ENCODE data around the gene RENBP.

DNA sequence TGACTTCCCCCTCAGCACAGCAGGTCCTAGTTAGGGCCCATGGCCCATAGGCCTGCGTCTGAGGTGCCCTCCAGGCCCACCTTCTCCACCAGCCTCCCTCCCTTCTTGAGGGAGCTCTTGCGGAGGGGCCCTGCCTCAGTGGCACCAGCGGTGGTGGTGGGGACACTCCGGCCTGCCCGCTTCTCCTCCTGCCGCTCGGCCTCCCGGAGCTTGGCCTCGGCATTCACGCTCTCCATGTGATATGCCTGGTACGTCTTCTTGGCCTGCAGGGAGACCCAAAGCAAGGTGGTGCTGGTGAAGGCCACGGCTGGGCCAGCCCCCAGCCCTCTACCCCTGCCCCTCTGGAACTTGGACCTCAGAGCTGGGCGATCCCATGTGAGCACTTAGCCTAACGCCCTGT lies 23.9 kb downstream of the RENBP start:
- TF ChIP-seq, protein P1, sequence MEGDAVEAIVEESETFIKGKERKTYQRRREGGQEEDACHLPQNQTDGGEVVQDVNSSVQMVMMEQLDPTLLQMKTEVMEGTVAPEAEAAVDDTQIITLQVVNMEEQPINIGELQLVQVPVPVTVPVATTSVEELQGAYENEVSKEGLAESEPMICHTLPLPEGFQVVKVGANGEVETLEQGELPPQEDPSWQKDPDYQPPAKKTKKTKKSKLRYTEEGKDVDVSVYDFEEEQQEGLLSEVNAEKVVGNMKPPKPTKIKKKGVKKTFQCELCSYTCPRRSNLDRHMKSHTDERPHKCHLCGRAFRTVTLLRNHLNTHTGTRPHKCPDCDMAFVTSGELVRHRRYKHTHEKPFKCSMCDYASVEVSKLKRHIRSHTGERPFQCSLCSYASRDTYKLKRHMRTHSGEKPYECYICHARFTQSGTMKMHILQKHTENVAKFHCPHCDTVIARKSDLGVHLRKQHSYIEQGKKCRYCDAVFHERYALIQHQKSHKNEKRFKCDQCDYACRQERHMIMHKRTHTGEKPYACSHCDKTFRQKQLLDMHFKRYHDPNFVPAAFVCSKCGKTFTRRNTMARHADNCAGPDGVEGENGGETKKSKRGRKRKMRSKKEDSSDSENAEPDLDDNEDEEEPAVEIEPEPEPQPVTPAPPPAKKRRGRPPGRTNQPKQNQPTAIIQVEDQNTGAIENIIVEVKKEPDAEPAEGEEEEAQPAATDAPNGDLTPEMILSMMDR (IDR thresholded peaks at IDR 0.05) = no peak
- TF ChIP-seq ZFX (IDR thresholded peaks at IDR 0.05; ENCODE audit: borderline replicate concordance) = no peak

Data from 22Rv1 (cell line).